ENCODE data around the gene KIAA1671. TPM values are rescaled to one million over a fixed set of nuclear protein-coding genes. Genes with fewer than 3 reads are reported as not detected.
A peak's percentile ranks its signal among the peaks of the same experiment; 100 is the strongest.

Gene KIAA1671
- total RNA-seq, 3 donors from 2014 or later = 9.8 to 62.8 (median 36.4) TPM

GRCh38 chr22:24926428-24926725, 26.1 kb upstream of the KIAA1671 start:
- TF ChIP-seq POLR2A (IDR thresholded peaks at IDR 0.05) (no peak), CTCF (IDR thresholded peaks at IDR 0.05) (no peak), POLR2AphosphoS5 (IDR thresholded peaks at IDR 0.05) (no peak)
- H3K27ac ChIP-seq = no peak overlapping the region

GRCh38 chr22:24926849-24927579, 25.5 kb upstream of the KIAA1671 start:
- H3K36me3 ChIP-seq = no peaks in the 10 kb centered on the region
- TF ChIP-seq POLR2A (IDR thresholded peaks at IDR 0.05) (no peak), CTCF (IDR thresholded peaks at IDR 0.05) (no peak), POLR2AphosphoS5 (IDR thresholded peaks at IDR 0.05) (no peak)
- DNase-seq (ENCODE audit: low spot score in 2 of 2) = no peak
- no peak overlapping the region for H3K4me3 ChIP-seq
- H3K27ac ChIP-seq = no peak overlapping the region
- intact Hi-C loops (cut with DNase I; ENCODE audit: low total_unique reads) = no loop called here
- H3K27me3 ChIP-seq = no peaks in the 10 kb centered on the region
- no peaks in the 10 kb centered on the region for H3K9me3 ChIP-seq
- H3K4me1 ChIP-seq = no peaks in the 10 kb centered on the region

More at GRCh38 chr22:24926428-24926725, 26.1 kb upstream of the KIAA1671 start:
- no peak overlapping the region for H3K4me3 ChIP-seq
- intact Hi-C loops (cut with DNase I; ENCODE audit: low total_unique reads) = no loop called here
- H3K4me1 ChIP-seq = no peaks in the 10 kb centered on the region
- DNase-seq (ENCODE audit: low spot score in 2 of 2) = no peak
- H3K9me3 ChIP-seq = no peaks in the 10 kb centered on the region
- no peaks in the 10 kb centered on the region for H3K36me3 ChIP-seq
- no peaks in the 10 kb centered on the region for H3K27me3 ChIP-seq

DNA sequence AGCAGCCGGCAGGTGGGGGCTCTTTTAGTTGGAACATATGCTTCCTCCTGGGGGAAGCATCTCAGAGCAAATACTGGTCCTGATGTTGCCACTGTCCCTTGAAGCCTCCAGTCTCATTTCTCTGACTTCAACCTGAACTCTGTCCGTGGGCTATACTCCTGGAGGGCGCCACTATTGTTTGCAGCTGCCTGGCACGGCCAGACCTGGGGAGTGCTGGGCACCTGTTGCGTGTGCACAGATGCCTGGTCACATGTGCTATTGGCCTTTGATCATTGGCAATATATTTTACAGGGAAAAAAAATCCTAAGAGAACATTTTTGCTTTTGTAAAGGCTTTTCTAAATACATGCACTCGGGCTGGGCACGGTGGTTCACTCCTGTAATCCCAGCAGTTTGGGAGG, 24.2 kb upstream of the KIAA1671 start:
- Histone ChIP-seq H3K36me3 (no peaks in the 10 kb centered on the region), H3K4me3 (no peak overlapping the region), H3K27me3 (no peaks in the 10 kb centered on the region), H3K9me3 (no peaks in the 10 kb centered on the region), H3K4me1 (no peaks in the 10 kb centered on the region), H3K27ac (no peak overlapping the region)
- intact Hi-C loops (cut with DNase I; ENCODE audit: low total_unique reads) = no loop called here
- no peak for DNase-seq (ENCODE audit: low spot score in 2 of 2)
- TF ChIP-seq POLR2AphosphoS5 (IDR thresholded peaks at IDR 0.05) = no peak
- TF ChIP-seq POLR2A (IDR thresholded peaks at IDR 0.05) = no peak
- no peak for TF ChIP-seq CTCF (IDR thresholded peaks at IDR 0.05)

DNA sequence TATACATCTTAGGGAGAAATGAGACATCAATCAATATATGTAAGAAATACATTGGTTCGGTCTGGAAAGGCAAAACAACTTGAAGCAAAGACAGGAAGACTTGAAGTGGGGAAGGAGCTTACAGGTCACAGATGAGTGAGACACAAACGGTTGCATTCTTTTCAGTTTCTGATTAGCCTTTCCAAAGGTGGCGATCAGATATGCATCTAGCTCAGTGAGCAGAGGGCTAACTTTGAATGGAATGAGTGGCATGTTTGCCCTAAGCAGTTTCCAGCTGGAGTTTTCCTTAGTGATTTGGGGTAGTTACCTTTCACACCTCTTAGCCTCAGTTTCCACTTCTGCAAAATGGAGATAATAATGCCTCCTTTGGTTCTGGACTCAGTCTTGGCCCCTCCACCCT, 21.8 kb upstream of the KIAA1671 start:
- Histone ChIP-seq H3K9me3 (no peaks in the 10 kb centered on the region), H3K27ac (peak overlapping the region in 1 of 2 donors; percentile 36), H3K4me3 (no peak overlapping the region), H3K4me1 (no peaks in the 10 kb centered on the region), H3K36me3 (no peaks in the 10 kb centered on the region), H3K27me3 (no peaks in the 10 kb centered on the region)
- intact Hi-C loops (cut with DNase I; ENCODE audit: low total_unique reads) = no loop called here
- no peak for TF ChIP-seq POLR2AphosphoS5 (IDR thresholded peaks at IDR 0.05)
- TF ChIP-seq CTCF (IDR thresholded peaks at IDR 0.05) = no peak
- TF ChIP-seq POLR2A (IDR thresholded peaks at IDR 0.05) = no peak
- DNase-seq (ENCODE audit: low spot score in 2 of 2) = no peak

- Histone ChIP-seq H3K27ac (no peak overlapping the region), H3K4me3 (no peak overlapping the region), H3K4me1 (no peaks in the 10 kb centered on the region), H3K9me3 (no peaks in the 10 kb centered on the region), H3K36me3 (no peaks in the 10 kb centered on the region), H3K27me3 (no peaks in the 10 kb centered on the region)
- no peak for DNase-seq (ENCODE audit: low spot score in 2 of 2)
- intact Hi-C loops (cut with DNase I; ENCODE audit: low total_unique reads) = no loop called here
- TF ChIP-seq POLR2A (IDR thresholded peaks at IDR 0.05) = no peak
- no peak for TF ChIP-seq POLR2AphosphoS5 (IDR thresholded peaks at IDR 0.05)
- no peak for TF ChIP-seq CTCF (IDR thresholded peaks at IDR 0.05)
These were observed 16.6 kb upstream of the KIAA1671 start for GRCh38 chr22:24935771-24936483.

Data from breast epithelium (tissue), 4 donors.